Measurements from ENCODE around the gene NKX2-3.

The NKX2-3 gene

GRCh38 chr10:99540306-99540656 is 7.5 kb downstream of the NKX2-3 start:
- DNase-seq, result no peak

DNA sequence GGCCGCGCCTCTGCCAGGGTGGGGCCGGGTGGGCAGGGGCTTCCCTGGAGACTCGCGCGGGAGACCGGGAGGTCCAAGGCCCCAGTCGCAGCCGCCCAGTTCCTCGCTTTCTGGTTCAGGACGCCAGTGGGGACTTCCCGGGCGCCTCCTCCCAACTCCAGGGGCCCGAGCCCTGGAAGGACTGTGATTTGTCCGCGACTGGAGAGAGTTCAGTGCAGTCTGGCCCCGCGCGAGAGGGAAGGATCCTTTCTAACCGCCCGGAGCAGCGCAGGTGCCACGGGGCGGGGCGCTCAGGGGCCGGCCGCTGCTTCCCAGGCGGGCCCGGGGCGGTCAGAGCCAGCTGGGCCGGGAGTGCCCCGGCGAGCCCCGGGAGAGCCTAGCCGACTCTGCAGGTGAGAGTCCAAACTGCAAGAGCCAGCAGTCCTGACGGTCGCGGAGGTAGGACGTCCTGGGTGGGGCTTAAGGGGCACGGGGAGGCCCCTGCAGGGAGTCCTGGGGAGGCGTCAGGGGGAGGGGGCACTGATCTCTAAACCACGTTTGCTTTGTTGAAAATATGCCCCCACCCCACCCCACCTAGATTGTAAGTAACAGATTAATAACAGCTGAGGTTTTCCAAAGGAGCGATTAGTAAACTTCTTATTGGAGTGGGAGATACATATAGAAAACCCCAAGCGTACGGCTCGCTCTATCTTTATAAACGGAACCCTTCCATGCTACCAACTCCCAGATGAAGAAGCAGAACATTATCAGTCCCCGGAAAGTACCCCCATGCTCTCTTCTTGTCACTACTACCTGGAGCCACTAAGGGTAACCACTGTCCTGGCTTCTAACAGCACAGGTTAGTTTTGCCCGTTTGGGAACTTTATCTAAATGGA is 8.2 kb downstream of the NKX2-3 start:
- no peak for DNase-seq

- no peak for DNase-seq
These were observed 11.6 kb downstream of the NKX2-3 start for GRCh38 chr10:99544322-99544721.

- DNase-seq, result no peak
These were observed 15.3 kb downstream of the NKX2-3 start for GRCh38 chr10:99548041-99548530.

GRCh38 chr10:99551158-99551557 is 18.4 kb downstream of the NKX2-3 start:
- DNase-seq, result peak; percentile 63

DNA sequence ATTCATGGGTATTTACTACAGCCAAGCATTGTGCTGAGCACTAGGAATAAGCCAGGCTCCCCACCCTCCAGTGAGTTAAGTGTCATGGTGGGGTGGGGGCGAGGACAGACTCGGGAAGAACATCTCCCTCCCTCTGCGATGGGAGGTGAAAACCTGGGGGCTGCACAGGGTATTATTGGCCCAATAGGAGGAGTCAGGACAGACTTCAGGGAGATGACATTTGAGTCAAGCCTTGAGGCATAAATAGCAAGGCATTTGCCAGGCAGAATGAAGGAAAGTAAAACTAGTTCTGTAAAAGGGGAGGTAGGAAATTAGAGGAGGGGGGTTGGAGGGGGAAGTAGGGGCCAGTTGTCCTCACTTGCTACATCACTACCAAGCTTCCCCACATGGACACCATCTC is 18.9 kb downstream of the NKX2-3 start:
- no peak for DNase-seq

DNA sequence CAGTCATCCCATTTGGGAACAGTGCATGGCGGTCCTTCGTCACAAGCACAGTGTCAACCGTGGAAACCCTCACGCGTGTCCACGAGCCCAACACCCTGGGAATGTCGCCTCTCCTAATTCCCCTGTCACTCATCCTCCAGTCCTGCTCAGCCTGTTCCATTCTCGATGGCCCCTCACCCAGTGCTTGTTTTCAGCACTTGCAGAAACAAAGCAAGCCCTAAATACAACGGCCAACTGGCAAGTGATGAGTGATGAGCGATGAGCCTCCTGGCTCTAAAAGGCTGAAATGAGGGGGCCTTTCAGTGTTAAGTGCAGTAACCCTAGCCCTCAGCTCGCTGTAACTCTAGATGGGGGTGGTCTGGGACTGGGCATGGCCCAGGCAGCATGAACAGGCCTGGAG is 22.6 kb downstream of the NKX2-3 start:
- DNase-seq, result no peak

DNA sequence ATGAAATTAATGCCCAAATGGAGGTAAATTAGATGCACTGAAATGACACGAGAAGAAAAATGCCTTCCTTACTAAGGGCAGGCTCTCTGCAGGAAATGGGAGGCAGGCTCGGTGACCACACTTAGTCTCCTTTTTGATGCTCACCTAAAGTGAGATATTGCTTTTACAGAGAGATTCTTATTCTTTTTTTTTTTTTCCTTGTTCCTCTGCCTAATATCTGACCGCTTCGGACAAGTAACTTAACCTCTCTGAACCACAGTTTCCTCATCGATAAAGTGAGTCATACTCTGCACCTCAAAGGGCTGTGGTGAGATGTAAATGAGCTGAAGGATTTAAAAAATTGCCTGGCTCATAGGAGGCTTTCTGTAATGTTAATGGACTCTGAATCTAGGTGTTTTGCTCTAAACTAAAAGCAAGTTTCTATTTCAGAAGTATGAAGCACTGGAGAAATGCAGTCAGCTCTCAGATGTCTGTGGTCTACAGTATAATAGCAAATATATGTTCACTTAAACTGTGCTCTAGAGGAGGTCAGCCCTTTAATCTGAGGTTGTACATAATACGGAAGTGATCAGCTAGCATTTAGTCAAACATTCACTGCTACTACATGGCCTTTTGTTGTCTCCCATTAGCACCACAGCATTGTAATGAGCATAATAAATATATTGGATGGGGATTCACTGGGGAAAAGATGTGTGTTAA is 23.2 kb downstream of the NKX2-3 start:
- DNase-seq, result no peak

DNA sequence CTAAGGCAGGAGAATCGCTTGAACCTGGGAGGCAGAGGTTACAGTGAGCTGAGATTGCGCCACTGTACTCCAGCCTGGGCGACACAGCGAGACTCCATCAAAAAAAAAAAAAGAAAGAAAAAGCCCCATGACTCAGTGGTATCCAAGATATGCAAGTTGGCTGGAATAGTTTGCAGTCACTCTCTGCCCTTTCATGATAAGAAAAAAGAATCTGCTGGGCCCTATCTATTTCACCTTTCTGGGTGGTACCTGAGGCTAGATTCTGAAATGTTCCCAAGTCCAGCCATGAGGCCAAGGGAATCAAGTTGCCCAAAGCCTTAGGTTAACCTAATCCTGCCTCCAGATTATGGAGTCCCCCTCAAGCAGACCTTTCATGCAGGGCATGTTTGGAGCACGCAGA is 24.3 kb downstream of the NKX2-3 start:
- no peak for DNase-seq

GRCh38 chr10:99558708-99559107 is 26.0 kb downstream of the NKX2-3 start:
- no peak for DNase-seq

- DNase-seq, result peak; percentile 34
These were observed 27.8 kb downstream of the NKX2-3 start for GRCh38 chr10:99560277-99561126.

DNA sequence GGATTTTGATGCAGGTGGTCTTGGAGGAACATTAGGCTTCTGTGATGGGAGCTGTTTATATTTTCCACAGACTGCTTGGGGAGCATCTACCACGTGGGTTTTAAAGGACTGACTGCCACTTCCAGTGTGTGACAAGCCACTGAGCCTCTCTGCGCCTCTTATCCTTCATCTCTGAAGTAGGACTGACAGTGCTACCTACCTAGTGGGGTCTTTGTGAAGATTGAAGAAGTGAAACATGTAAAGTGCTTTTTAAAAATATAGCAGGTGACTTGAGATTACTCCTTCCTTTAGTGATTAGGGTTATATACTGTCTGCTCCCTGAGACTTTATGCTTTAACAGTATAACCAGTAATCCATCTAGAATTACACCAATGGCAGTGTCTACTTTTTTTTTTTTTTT is 29.9 kb downstream of the NKX2-3 start:
- no peak for DNase-seq

DNA sequence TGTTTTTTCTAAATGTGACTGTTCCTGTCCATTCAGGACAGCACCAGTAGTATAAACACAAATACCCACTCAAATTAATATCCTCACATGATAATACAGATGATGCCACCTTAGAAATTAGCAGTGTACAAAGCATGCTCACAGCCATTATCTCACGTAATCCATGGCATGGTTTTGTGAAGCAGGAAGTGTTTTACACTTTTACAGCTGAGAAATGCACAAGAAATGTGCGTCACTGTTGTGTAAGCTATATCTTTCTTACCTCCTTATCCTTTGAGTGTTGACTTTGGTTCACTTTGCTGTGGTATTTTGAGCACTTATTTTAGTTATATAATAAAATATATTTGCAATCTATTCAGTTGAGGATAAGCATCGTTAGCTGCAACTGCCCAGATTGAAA is 31.6 kb downstream of the NKX2-3 start:
- DNase-seq, result no peak

DNA sequence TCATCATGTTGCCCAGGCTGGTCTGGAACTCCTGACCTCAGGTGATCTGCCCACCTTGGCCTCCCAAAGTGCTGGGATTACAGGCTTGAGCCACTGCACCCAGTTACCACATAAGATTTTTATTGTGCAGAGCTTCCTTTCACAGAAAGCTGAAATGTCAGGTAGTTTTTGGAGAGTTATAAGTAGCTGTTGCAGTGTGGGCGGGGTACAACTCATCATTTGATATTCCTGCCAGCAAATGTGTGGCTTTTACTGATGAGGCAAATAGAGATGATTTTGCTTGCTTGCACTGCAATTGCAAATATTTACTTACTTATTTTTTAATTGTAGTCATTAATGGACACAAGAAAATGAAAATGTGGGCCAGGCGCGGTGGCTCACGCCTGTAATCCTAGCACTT is 32.4 kb downstream of the NKX2-3 start:
- DNase-seq, result no peak

- no peak for DNase-seq
These were observed 36.7 kb downstream of the NKX2-3 start for GRCh38 chr10:99569253-99569939.

DNA sequence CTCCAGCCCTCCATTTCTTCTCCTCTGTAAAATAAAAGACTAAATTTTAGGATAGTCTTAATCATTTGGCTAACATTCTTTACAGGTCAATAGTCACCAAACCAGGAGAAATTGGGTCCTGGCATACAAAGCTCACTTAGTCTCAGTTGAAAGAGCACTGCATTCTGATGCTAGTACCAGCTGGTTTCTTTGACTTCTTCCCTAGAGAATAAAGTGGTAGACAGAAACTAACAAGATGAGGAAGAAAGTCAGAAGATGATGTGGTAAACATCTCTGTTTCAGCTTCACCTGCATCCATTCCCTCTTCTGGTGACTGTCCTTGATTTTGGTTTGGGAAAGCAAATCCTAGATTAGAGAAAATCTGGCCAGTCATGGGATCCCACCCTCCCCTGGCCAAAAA is 37.2 kb downstream of the NKX2-3 start:
- DNase-seq, result no peak

- DNase-seq, result no peak
These were observed 39.1 kb downstream of the NKX2-3 start for GRCh38 chr10:99571816-99572215.

- DNase-seq, result no peak
These were observed 41.0 kb downstream of the NKX2-3 start for GRCh38 chr10:99573790-99574189.

GRCh38 chr10:99579971-99580370 is 47.2 kb downstream of the NKX2-3 start:
- DNase-seq, result no peak

DNA sequence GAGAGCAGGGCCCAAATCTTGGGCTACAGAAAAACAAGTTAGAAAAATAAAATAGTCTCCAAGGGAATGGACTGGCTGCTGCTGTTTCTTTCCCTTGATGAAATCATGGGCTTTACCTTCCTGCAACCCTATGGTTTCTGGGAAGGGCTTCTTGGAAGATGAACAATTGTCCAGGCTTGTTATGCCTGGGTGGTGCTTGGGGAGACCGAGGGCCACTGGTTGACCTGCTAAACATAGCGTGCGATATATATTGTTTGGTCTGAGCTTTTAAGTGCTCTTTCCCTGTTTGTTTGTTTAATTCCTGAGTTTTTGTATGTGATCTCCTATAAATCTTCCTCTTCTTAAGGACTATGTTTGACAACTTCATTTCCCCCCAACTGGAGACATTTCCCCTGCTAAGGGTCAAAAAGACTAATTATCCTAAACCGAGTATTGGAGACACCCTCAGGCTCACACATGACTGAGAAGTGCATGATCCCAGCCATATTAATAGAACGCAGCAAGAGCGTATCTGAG is 49.6 kb downstream of the NKX2-3 start:
- no peak for DNase-seq

DNA sequence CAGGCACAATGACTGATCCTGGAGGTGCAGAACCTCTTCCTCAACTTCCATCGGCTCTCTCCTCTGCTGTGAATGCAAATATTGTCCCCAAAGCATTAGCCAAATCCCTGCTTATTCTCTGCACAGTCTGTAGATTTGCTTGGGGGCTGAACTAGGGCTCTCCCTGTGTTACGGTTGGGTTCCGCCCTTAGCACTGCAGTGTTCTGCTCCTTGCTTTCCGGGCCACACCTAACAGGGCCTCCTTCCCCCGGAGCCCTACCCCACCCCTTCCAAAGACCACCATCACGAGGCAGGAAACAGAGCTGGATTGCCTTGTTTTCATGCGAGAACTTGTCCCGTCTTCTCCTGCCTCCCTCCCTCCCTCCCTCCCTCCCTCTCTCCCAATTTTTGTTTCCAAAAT is 50.9 kb downstream of the NKX2-3 start:
- DNase-seq, result no peak

All from NCI-H510A (cell line).